ENCODE results near the gene OXSR1.

The OXSR1 gene

GRCh38 chr3:38264779-38265178, 99.4 kb downstream of the OXSR1 start:
- no peak overlapping the region for H3K4me3 ChIP-seq (ENCODE audit: low read length)
- DNase-seq (ENCODE audit: low read depth): no peak
- no peak for TF ChIP-seq CTCF (conservative IDR thresholded peaks at IDR 0.05; ENCODE audit: low read length)

- no peak for DNase-seq (ENCODE audit: low read depth)
- TF ChIP-seq CTCF (conservative IDR thresholded peaks at IDR 0.05; ENCODE audit: low read length): no peak
- H3K4me3 ChIP-seq (ENCODE audit: low read length): no peak within 1 kb of the TSS
These were observed 100.4 kb downstream of the OXSR1 start, which contains the start of gene SLC22A13 for GRCh38 chr3:38265604-38266307. SLC22A13 (plus strand) TSS chr3:38265812; CDS start chr3:38265861, 49 bp downstream.

GRCh38 chr3:38266810-38267209, 101.5 kb downstream of the OXSR1 start:
- DNase-seq (ENCODE audit: low read depth): no peak
- no peak overlapping the region for H3K4me3 ChIP-seq (ENCODE audit: low read length)
- no peak for TF ChIP-seq CTCF (conservative IDR thresholded peaks at IDR 0.05; ENCODE audit: low read length)

GRCh38 chr3:38267662-38268061, 102.3 kb downstream of the OXSR1 start:
- no peak for TF ChIP-seq CTCF (conservative IDR thresholded peaks at IDR 0.05; ENCODE audit: low read length)
- no peak overlapping the region for H3K4me3 ChIP-seq (ENCODE audit: low read length)
- no peak for DNase-seq (ENCODE audit: low read depth)

GRCh38 chr3:38268087-38268486, 102.8 kb downstream of the OXSR1 start:
- H3K4me3 ChIP-seq (ENCODE audit: low read length): no peak overlapping the region
- TF ChIP-seq CTCF (conservative IDR thresholded peaks at IDR 0.05; ENCODE audit: low read length): no peak
- DNase-seq (ENCODE audit: low read depth): no peak

GRCh38 chr3:38268522-38268921, 103.2 kb downstream of the OXSR1 start:
- no peak overlapping the region for H3K4me3 ChIP-seq (ENCODE audit: low read length)
- TF ChIP-seq CTCF (conservative IDR thresholded peaks at IDR 0.05; ENCODE audit: low read length): no peak
- no peak for DNase-seq (ENCODE audit: low read depth)

- H3K4me3 ChIP-seq (ENCODE audit: low read length): no peak overlapping the region
- peak; percentile 15 for DNase-seq (ENCODE audit: low read depth)
- no peak for TF ChIP-seq CTCF (conservative IDR thresholded peaks at IDR 0.05; ENCODE audit: low read length)
These were observed 105.3 kb downstream of the OXSR1 start for GRCh38 chr3:38270606-38271005.
